Activated naive CD4-positive, alpha-beta T cell treated with anti-CD3 and anti-CD28 coated beads for 36 hours (primary cell): ENCODE data around the gene UBE2O. TPM values are rescaled to one million over a fixed set of nuclear protein-coding genes. Genes with fewer than 3 reads are reported as not detected.
A peak's percentile ranks its signal among the peaks of the same experiment; 100 is the strongest.
"Not testable (repeated sequence)": the region's sequence is repeated elsewhere in the genome, so short reads cannot be mapped to it uniquely, and the experiment has no call there.

Experiments used
- CTCF ChIA-PET: fragments of 350-600 bp; sonication (Branson Sonifier 250); formaldehyde crosslinking; loops from one replicate; lab custom pipeline; 2021; ENCODE audit warnings: antibody characterized with exemption; lab: Charles Lee
- DNase-seq: peaks from one replicate; pipeline ENCODE4 v3.0.0-alpha.2; 2020
- H3K27ac Mint-ChIP-seq: one replicate; pipeline ENCODE4 v1.8.0; 2021; ENCODE audit warnings: mild to moderate bottlenecking, mixed read lengths
- H3K27me3 Mint-ChIP-seq: one replicate; pipeline ENCODE4 v1.8.0; 2021; ENCODE audit warnings: low read depth, mixed read lengths
- H3K36me3 Mint-ChIP-seq: one replicate; pipeline ENCODE4 v1.8.0; 2021; ENCODE audit warnings: low read depth, mixed read lengths
- H3K4me1 Mint-ChIP-seq: one replicate; pipeline ENCODE4 v1.8.0; 2021; ENCODE audit warnings: low read depth, mixed read lengths
- H3K4me3 Mint-ChIP-seq: one replicate; pipeline ENCODE4 v1.8.0; 2021; ENCODE audit warnings: mild to moderate bottlenecking, moderate library complexity, mixed read lengths
- H3K9me3 Mint-ChIP-seq: one replicate; pipeline ENCODE4 v1.8.0; 2021; ENCODE audit warnings: mixed read lengths
- intact Hi-C: fragments of 100-400 bp; cut with micrococcal nuclease; formaldehyde crosslinking; loops from one replicate; pipeline ENCODE4 v1.15.1; 2023
- total RNA-seq, 2 experiments: library from RNA; stranded (reverse); gene quantifications; one replicate each; pipeline ENCODE4 v1.2.3, GENCODE V29; 2021

The UBE2O gene
- total RNA-seq, 2 experiments from 2014 or later: 18.8 TPM

GRCh38 chr17:76365256-76365903, 87.6 kb downstream of the UBE2O start:
- no peak for DNase-seq
- intact Hi-C loops: no loop called here
- CTCF ChIA-PET: interaction anchor here (0.7 kb wide), 2 partner anchors 20 to 463 kb away, joined by 3 to 5 read pairs; no protein-coding TSS in a partner anchor
- Mint-ChIP-seq H3K27me3 (no peaks in the 10 kb centered on the region), H3K9me3 (no peaks in the 10 kb centered on the region), H3K36me3 (no peaks in the 10 kb centered on the region), H3K4me3 (no peak overlapping the region), H3K27ac (no peak overlapping the region), H3K4me1 (peaks cover 3% of the 10 kb centered on the region)

GRCh38 chr17:76363107-76363842, 89.7 kb downstream of the UBE2O start:
- DNase-seq: no peak
- H3K27me3 Mint-ChIP-seq: no peaks in the 10 kb centered on the region
- H3K9me3 Mint-ChIP-seq: no peaks in the 10 kb centered on the region
- intact Hi-C loops: no loop called here
- CTCF ChIA-PET: interaction anchor here (0.6 to 2.5 kb wide), 2 partner anchors 17 to 34 kb away, joined by 3 to 10 read pairs; no protein-coding TSS in a partner anchor
- no peak overlapping the region for H3K27ac Mint-ChIP-seq
- peaks cover 3% of the 10 kb centered on the region for H3K4me1 Mint-ChIP-seq
- no peaks in the 10 kb centered on the region for H3K36me3 Mint-ChIP-seq
- H3K4me3 Mint-ChIP-seq: no peak overlapping the region

GRCh38 chr17:76360461-76360860, 92.5 kb downstream of the UBE2O start:
- Mint-ChIP-seq H3K27me3 (no peaks in the 10 kb centered on the region), H3K36me3 (no peaks in the 10 kb centered on the region), H3K27ac (no peak overlapping the region), H3K4me3 (no peak overlapping the region), H3K9me3 (no peaks in the 10 kb centered on the region), H3K4me1 (no peaks in the 10 kb centered on the region)
- no peak for DNase-seq
- intact Hi-C loops: no loop called here
- CTCF ChIA-PET: no interaction called here

- intact Hi-C loops, H3K4me1 Mint-ChIP-seq, H3K9me3 Mint-ChIP-seq, H3K36me3 Mint-ChIP-seq, H3K27me3 Mint-ChIP-seq, CTCF ChIA-PET, H3K4me3 Mint-ChIP-seq, H3K27ac Mint-ChIP-seq, DNase-seq: not testable (repeated sequence)
These were observed 93.2 kb downstream of the UBE2O start for GRCh38 chr17:76359776-76360175.

GRCh38 chr17:76359375-76359774, 93.6 kb downstream of the UBE2O start:
- Mint-ChIP-seq H3K4me1 (peaks cover 3% of the 10 kb centered on the region), H3K4me3 (no peak overlapping the region), H3K36me3 (no peaks in the 10 kb centered on the region), H3K27me3 (no peaks in the 10 kb centered on the region), H3K9me3 (no peaks in the 10 kb centered on the region), H3K27ac (no peak overlapping the region)
- CTCF ChIA-PET: interaction anchor here (0.6 kb wide), 1 partner anchor 91 kb away, joined by 4 read pairs; no protein-coding TSS in a partner anchor
- intact Hi-C loops: no loop called here
- DNase-seq: no peak

GRCh38 chr17:76357597-76358158, 95.3 kb downstream of the UBE2O start:
- CTCF ChIA-PET: no interaction called here
- H3K36me3 Mint-ChIP-seq: peaks cover 1% of the 10 kb centered on the region
- intact Hi-C loops: no loop called here
- H3K9me3 Mint-ChIP-seq: no peaks in the 10 kb centered on the region
- peaks cover 11% of the 10 kb centered on the region for H3K4me1 Mint-ChIP-seq
- no peaks in the 10 kb centered on the region for H3K27me3 Mint-ChIP-seq
- DNase-seq: no peak
- H3K27ac Mint-ChIP-seq: no peak overlapping the region
- no peak overlapping the region for H3K4me3 Mint-ChIP-seq

- CTCF ChIA-PET: no interaction called here
- Mint-ChIP-seq H3K9me3 (no peaks in the 10 kb centered on the region), H3K27me3 (no peaks in the 10 kb centered on the region), H3K27ac (no peak overlapping the region), H3K36me3 (peaks cover 1% of the 10 kb centered on the region), H3K4me1 (peaks cover 16% of the 10 kb centered on the region), H3K4me3 (no peak overlapping the region)
- intact Hi-C loops: no loop called here
- no peak for DNase-seq
These were observed 96.0 kb downstream of the UBE2O start for GRCh38 chr17:76356803-76357456.

- CTCF ChIA-PET: interaction anchor here (0.9 to 4.5 kb wide), 2 partner anchors 30 to 43 kb away, joined by 5 to 30 read pairs; partner anchors contain the start of gene SPHK1
- Mint-ChIP-seq H3K4me3 (peak overlapping the region; percentile 94), H3K36me3 (peaks cover 1% of the 10 kb centered on the region), H3K27ac (no peak overlapping the region), H3K27me3 (no peaks in the 10 kb centered on the region), H3K9me3 (no peaks in the 10 kb centered on the region), H3K4me1 (peaks cover 19% of the 10 kb centered on the region)
- intact Hi-C loops: loop anchor here (1.0 kb wide), 2 partner anchors 28 to 414 kb away; partner anchors contain the start of gene FBF1
- no peak for DNase-seq
These were observed 98.1 kb downstream of the UBE2O start for GRCh38 chr17:76354747-76355310.

GRCh38 chr17:76354317-76354729, 98.6 kb downstream of the UBE2O start:
- CTCF ChIA-PET: interaction anchor here (0.6 to 4.5 kb wide), 7 partner anchors 26 to 228 kb away, joined by 3 to 30 read pairs (median 4); partner anchors contain the start of gene SPHK1
- Mint-ChIP-seq H3K27ac (peak overlapping the region; percentile 98), H3K4me3 (peak overlapping the region; percentile 94), H3K36me3 (peaks cover 1% of the 10 kb centered on the region), H3K27me3 (no peaks in the 10 kb centered on the region), H3K9me3 (no peaks in the 10 kb centered on the region), H3K4me1 (peaks cover 19% of the 10 kb centered on the region)
- intact Hi-C loops: loop anchor here (1.0 kb wide), 2 partner anchors 29 to 413 kb away; partner anchors contain the start of gene FBF1
- DNase-seq: no peak

- Mint-ChIP-seq H3K4me1 (peaks cover 19% of the 10 kb centered on the region), H3K4me3 (peak within 1 kb of the TSS; percentile 94), H3K9me3 (no peaks in the 10 kb centered on the region), H3K27ac (peak within 1 kb of the TSS; percentile 98), H3K36me3 (peaks cover 1% of the 10 kb centered on the region), H3K27me3 (no peaks in the 10 kb centered on the region)
- CTCF ChIA-PET: interaction anchor here (0.6 to 4.5 kb wide), 10 partner anchors 22 to 339 kb away, joined by 3 to 30 read pairs (median 3); partner anchors contain the start of gene SPHK1
- peak; percentile 87 for DNase-seq
- intact Hi-C loops: loop anchor here (1.0 kb wide), 3 partner anchors 30 to 412 kb away; partner anchors contain the start of genes FBF1 and RHBDF2
These were observed 99.2 kb downstream of the UBE2O start, which contains the start of gene PRPSAP1 for GRCh38 chr17:76353599-76354316. Gene PRPSAP1 (minus strand): TSS chr17:76353916. CDS start chr17:76353703, 213 bp downstream.
